Ishikawa (cell line): ENCODE data around the gene CDC42BPA.

Source experiments
- CEBPB ChIP-seq: IDR thresholded peaks from 2 replicates; pipeline ENCODE4 v1.6.1; 2012
- CREB1 ChIP-seq: IDR thresholded peaks from 2 replicates; pipeline ENCODE4 v1.6.1; 2012; ENCODE audit warnings: low read depth
- EGR1 ChIP-seq: IDR thresholded peaks from 2 replicates; pipeline ENCODE4 v1.6.1; 2012
- EP300 ChIP-seq: IDR thresholded peaks from 2 replicates; pipeline ENCODE4 v1.6.1; 2012; ENCODE audit warnings: borderline replicate concordance
- FOXM1 ChIP-seq: IDR thresholded peaks from 2 replicates; pipeline ENCODE4 v1.6.1; 2012; ENCODE audit warnings: low read depth, borderline replicate concordance
- NFIC ChIP-seq: IDR thresholded peaks from 2 replicates; pipeline ENCODE4 v1.6.1; 2012
- RAD21 ChIP-seq: IDR thresholded peaks from 2 replicates; pipeline ENCODE4 v1.6.1; 2012; ENCODE audit warnings: low read depth
- TAF1 ChIP-seq: IDR thresholded peaks from 2 replicates; pipeline ENCODE4 v1.6.1; 2012; ENCODE audit warnings: low read depth, mild to moderate bottlenecking
- TCF12 ChIP-seq: IDR thresholded peaks from 2 replicates; pipeline ENCODE4 v1.6.1; 2012; ENCODE audit warnings: low read depth
- TEAD4 ChIP-seq: IDR thresholded peaks from 2 replicates; pipeline ENCODE4 v1.6.1; 2012
- YY1 ChIP-seq: IDR thresholded peaks from 2 replicates; pipeline ENCODE4 v1.6.1; 2012; ENCODE audit warnings: low read depth
- ZBTB7A ChIP-seq: IDR thresholded peaks from 2 replicates; pipeline ENCODE4 v1.6.1; 2012; ENCODE audit warnings: low read depth
- TF ChIP-seq, protein P1 (sequence below): IDR thresholded peaks from 2 replicates; pipeline ENCODE4 v1.6.1; 2012
- TF ChIP-seq, protein P2 (sequence below): IDR thresholded peaks from 2 replicates; pipeline ENCODE4 v1.6.1; 2012
- TF ChIP-seq, protein P3 (sequence below): IDR thresholded peaks from 2 replicates; pipeline ENCODE4 v1.6.1; 2012; ENCODE audit warnings: low read depth, mild to moderate bottlenecking

The CDC42BPA gene

DNA sequence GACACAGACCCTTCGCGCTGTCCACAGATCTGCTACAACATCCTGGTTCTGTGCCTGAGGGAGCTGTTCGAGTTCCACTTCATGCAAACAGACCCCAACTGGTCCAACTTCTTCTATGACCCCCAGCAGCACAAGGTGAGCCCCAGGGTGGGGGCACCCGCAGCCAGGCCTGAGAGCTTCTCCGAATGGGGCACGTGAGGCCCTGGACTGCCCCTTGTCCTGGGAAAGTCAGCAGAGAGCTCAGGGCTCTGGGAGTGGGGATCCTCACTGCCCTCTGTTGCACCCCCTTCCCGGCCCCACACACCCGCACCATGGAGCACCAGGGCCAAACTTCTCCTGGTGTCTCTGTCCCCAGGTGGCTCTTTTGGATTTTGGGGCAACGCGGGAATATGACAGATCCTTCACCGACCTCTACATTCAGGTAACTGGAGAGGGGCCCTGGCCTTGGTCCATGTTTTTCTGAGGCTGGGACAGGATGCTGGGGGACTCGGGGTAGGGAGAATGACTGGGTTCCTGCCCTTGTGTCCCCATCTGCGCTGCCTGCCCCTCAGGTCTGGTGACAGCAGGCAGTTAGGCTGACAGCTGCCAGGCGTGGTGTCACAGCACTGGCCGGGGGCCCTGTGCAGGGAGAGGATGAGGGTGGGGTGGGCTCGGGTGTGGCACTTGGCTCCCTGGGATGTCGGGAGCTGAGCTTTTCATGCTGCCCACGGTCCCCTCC, 333.6 kb downstream of the CDC42BPA start:
- TF ChIP-seq, protein P1, sequence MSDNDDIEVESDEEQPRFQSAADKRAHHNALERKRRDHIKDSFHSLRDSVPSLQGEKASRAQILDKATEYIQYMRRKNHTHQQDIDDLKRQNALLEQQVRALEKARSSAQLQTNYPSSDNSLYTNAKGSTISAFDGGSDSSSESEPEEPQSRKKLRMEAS = no peak
- no peak for TF ChIP-seq EP300
- TF ChIP-seq, protein P2, sequence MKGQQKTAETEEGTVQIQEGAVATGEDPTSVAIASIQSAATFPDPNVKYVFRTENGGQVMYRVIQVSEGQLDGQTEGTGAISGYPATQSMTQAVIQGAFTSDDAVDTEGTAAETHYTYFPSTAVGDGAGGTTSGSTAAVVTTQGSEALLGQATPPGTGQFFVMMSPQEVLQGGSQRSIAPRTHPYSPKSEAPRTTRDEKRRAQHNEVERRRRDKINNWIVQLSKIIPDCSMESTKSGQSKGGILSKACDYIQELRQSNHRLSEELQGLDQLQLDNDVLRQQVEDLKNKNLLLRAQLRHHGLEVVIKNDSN = no peak
- no peak for TF ChIP-seq EGR1
- no peak for TF ChIP-seq YY1
- TF ChIP-seq NFIC = no peak
- TF ChIP-seq, protein P3, sequence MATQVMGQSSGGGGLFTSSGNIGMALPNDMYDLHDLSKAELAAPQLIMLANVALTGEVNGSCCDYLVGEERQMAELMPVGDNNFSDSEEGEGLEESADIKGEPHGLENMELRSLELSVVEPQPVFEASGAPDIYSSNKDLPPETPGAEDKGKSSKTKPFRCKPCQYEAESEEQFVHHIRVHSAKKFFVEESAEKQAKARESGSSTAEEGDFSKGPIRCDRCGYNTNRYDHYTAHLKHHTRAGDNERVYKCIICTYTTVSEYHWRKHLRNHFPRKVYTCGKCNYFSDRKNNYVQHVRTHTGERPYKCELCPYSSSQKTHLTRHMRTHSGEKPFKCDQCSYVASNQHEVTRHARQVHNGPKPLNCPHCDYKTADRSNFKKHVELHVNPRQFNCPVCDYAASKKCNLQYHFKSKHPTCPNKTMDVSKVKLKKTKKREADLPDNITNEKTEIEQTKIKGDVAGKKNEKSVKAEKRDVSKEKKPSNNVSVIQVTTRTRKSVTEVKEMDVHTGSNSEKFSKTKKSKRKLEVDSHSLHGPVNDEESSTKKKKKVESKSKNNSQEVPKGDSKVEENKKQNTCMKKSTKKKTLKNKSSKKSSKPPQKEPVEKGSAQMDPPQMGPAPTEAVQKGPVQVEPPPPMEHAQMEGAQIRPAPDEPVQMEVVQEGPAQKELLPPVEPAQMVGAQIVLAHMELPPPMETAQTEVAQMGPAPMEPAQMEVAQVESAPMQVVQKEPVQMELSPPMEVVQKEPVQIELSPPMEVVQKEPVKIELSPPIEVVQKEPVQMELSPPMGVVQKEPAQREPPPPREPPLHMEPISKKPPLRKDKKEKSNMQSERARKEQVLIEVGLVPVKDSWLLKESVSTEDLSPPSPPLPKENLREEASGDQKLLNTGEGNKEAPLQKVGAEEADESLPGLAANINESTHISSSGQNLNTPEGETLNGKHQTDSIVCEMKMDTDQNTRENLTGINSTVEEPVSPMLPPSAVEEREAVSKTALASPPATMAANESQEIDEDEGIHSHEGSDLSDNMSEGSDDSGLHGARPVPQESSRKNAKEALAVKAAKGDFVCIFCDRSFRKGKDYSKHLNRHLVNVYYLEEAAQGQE = no peak
- no peak for TF ChIP-seq CREB1
- TF ChIP-seq TEAD4 = no peak
- TF ChIP-seq TCF12 = no peak
- no peak for TF ChIP-seq TAF1
- no peak for TF ChIP-seq RAD21
- no peak for TF ChIP-seq CEBPB
- no peak for TF ChIP-seq ZBTB7A
- TF ChIP-seq FOXM1 = no peak

DNA sequence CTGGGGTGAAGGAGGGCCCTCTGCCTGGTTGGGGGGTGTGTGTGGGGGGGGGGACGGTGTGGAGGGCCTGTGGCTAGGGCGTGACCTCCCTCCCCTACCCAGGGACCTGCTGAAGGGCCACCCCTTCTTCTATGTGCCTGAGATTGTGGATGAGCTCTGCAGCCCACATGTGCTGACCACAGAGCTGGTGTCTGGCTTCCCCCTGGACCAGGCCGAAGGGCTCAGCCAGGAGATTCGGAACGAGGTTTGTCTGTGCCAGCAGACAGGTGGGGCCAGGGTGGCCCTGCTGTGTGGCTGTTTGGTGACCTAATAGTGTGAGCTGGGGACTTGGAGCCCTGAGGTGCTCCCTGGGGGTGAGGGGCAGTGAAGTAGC, 334.3 kb downstream of the CDC42BPA start:
- TF ChIP-seq EP300 = no peak
- no peak for TF ChIP-seq RAD21
- no peak for TF ChIP-seq YY1
- TF ChIP-seq NFIC = no peak
- TF ChIP-seq, protein P2 = no peak
- no peak for TF ChIP-seq FOXM1
- no peak for TF ChIP-seq EGR1
- TF ChIP-seq, protein P1 = no peak
- TF ChIP-seq CEBPB = no peak
- no peak for TF ChIP-seq TCF12
- TF ChIP-seq CREB1 = no peak
- TF ChIP-seq TAF1 = no peak
- TF ChIP-seq TEAD4 = no peak
- TF ChIP-seq ZBTB7A = no peak
- TF ChIP-seq, protein P3 = no peak

DNA sequence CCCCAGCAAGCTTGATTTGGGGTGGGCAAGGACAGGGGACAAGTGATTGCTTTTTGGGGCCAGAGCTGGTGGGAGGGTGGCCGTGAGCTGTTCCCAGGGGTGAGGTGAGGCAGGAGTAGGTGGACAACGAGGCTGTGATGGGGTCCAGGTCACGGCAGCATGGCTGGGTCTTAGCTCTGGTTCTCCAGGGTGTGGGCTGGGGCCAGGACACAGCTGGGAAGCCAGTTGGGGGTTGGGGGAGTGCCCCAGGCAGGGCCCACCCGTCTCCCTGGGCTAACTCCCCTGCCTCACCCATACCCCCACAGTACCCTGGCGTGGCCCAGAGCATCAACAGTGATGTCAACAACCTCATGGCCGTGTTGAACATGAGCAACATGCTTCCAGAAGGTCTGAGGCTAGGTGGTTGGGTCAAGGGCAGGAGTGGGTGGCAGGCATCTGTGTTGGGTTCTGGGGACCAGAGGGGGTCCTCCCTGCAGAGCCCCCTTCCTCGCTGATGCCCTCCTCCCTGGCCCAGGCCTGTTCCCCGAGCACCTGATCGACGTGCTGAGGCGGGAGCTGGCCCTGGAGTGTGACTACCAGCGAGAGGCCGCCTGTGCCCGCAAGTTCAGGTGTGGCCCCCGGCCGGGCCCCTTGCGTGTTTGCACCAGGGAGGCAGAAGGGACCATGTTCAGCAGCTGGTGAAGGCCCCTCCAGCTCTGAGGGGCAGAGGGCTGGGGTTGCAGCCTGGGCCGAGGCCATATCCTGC, 334.9 kb downstream of the CDC42BPA start:
- TF ChIP-seq, protein P3 = no peak

DNA sequence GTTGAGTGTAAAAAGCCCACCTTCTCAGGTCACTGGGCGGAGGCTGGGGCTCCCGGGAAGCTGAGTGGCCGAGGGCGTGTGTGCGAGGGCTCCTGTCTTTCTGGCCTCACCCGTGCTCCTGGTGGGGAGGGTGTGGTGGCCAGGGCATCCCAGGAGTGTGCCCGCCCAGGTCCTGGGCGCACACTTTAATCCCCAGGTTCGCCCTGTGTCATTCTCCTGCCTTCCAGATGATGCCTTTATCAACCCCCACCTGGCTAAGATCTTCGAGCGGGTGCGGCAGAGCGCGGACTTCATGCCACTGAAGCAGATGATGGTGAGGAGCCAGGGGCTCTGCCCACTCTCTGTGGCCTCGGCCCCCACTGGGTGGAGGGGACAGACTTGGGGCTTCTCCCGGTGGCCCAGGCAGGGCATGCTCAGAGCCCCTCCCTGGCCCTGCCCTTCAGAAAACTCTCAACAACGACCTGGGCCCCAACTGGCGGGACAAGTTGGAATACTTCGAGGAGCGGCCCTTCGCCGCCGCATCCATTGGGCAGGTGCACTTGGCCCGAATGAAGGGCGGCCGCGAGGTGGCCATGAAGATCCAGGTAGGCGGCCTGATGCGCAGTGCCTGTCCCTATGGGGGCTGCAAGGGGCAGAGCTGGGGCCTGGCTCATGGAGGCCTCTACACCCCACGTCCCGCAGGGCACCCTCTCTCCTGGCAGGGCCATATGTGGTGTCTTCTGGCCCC, 335.7 kb downstream of the CDC42BPA start:
- no peak for TF ChIP-seq FOXM1
